Thoracic aorta (tissue), 2 donors: ENCODE results near the gene FEM1B. TPM values are rescaled to one million over a fixed set of nuclear protein-coding genes. Genes with fewer than 3 reads are reported as not detected.

Source experiments
- ATAC-seq: fragments of 150-250 bp; one replicate; pipeline ENCODE4 v1.8.0; 2017; ENCODE audit warnings: low read depth; ENCODE audit not compliant: insufficient number of reproducible peaks, low FRiP score
- DNase-seq: peaks from one replicate; pipeline ENCODE4 v3.0.0-alpha.2; 2020; ENCODE audit warnings: low spot score
- H3K27ac ChIP-seq, 2 donors: fragments of 200-600 bp; sonication (generic); 1 replicate in 1 of 2; 2 replicates in 1 of 2; pipeline ENCODE4 v1.5.1; 2016; ENCODE audit warnings: mild to moderate bottlenecking in 2 of 2, moderate library complexity in 2 of 2
- H3K27me3 ChIP-seq: fragments of 200-600 bp; sonication (generic); replicated peaks from 2 replicates; pipeline ENCODE4 v1.6.0; 2016; ENCODE audit warnings: mild to moderate bottlenecking; ENCODE audit not compliant: insufficient read depth
- H3K36me3 ChIP-seq: fragments of 200-600 bp; sonication (generic); one replicate; pipeline ENCODE4 v1.5.1; 2016
- H3K4me1 ChIP-seq, 2 donors: fragments of 200-600 bp; sonication (generic); 1 replicate in 1 of 2; 2 replicates in 1 of 2; pipeline versions ENCODE4 v1.5.1 to v1.6.0; 2016; ENCODE audit warnings: low read depth in 2 of 2, mild to moderate bottlenecking in 1 of 2; ENCODE audit not compliant: control insufficient read depth in 1 of 2
- H3K4me3 ChIP-seq: fragments of 200-600 bp; sonication (generic); 2 replicates; pipeline ENCODE4 v1.5.1; 2016; ENCODE audit warnings: mild to moderate bottlenecking
- H3K9me3 ChIP-seq: fragments of 200-600 bp; sonication (generic); 2 replicates; pipeline ENCODE4 v1.5.1; 2016
- total RNA-seq, 2 donors: library from RNA; depleted of rRNA; stranded (reverse); fragments of >200 nt; gene quantifications; one replicate each; pipeline versions ENCODE4 v1.1.0 to v1.2.3, GENCODE V29; 2016
- TF ChIP-seq, protein P1 (sequence below): fragments of 200-600 bp; sonication (generic); IDR thresholded peaks from one replicate; pipeline ENCODE4 v1.5.1; 2019; ENCODE audit warnings: antibody characterized with exemption

The FEM1B gene
- total RNA-seq, 2 donors from 2014 or later: 31.1 to 56.2 TPM

DNA sequence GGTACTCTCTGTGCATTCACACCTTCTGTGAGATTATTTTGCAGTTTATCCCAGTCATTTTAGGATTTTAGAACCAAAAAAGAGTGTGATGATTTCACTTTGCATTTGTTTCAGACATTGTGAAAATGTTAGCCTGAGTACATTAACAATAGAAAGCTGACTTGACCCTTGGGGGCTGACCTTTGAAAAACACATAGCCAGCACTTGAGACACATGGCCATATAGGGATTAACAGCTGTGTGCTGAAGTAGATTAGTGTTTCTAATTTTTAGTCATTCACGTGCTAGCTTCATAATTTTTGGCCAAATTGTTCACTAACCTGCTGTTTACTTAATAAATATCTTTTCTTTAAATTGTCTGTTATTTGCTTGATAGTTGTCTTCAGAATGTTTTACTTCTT, 3.5 kb downstream of the FEM1B start:
- ATAC-seq (no peak), DNase-seq (no peak)
- TF ChIP-seq, protein P1, sequence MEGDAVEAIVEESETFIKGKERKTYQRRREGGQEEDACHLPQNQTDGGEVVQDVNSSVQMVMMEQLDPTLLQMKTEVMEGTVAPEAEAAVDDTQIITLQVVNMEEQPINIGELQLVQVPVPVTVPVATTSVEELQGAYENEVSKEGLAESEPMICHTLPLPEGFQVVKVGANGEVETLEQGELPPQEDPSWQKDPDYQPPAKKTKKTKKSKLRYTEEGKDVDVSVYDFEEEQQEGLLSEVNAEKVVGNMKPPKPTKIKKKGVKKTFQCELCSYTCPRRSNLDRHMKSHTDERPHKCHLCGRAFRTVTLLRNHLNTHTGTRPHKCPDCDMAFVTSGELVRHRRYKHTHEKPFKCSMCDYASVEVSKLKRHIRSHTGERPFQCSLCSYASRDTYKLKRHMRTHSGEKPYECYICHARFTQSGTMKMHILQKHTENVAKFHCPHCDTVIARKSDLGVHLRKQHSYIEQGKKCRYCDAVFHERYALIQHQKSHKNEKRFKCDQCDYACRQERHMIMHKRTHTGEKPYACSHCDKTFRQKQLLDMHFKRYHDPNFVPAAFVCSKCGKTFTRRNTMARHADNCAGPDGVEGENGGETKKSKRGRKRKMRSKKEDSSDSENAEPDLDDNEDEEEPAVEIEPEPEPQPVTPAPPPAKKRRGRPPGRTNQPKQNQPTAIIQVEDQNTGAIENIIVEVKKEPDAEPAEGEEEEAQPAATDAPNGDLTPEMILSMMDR: no peak
- Histone ChIP-seq H3K27ac (peak overlapping the region in 1 of 2 donors; percentile 98), H3K4me1 (peaks cover 32 to 60% of the 10 kb centered on the region in 2 donors), H3K9me3 (no peaks in the 10 kb centered on the region), H3K36me3 (peaks cover 4% of the 10 kb centered on the region), H3K4me3 (peak overlapping the region; percentile 94), H3K27me3 (no peaks in the 10 kb centered on the region)

DNA sequence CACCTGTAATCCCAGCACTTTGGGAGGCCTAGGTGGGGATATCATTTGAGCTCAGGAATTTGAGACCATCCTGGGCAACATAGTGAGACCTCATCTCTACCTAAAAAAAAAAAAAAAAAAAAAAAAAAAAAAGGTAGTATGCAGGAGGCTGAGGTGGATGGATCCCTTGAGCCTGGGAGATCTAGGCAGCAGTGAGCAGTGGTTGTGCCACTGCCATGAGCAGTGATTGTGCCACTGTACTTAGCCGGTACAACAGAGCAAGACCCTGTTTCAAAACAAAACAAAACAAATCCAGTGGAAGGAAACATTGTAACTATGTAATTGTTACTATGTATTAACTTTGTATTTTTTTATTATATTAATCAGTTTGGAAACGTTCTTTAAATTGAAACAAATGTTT, 5.9 kb downstream of the FEM1B start:
- H3K36me3 ChIP-seq: peaks cover 4% of the 10 kb centered on the region
- peaks cover 36 to 73% of the 10 kb centered on the region in 2 donors for H3K4me1 ChIP-seq
- no peaks in the 10 kb centered on the region for H3K27me3 ChIP-seq
- DNase-seq: no peak
- no peak overlapping the region for H3K4me3 ChIP-seq
- H3K9me3 ChIP-seq: no peaks in the 10 kb centered on the region
- TF ChIP-seq, protein P1: no peak
- no peak for ATAC-seq
- no peak overlapping the region for H3K27ac ChIP-seq

DNA sequence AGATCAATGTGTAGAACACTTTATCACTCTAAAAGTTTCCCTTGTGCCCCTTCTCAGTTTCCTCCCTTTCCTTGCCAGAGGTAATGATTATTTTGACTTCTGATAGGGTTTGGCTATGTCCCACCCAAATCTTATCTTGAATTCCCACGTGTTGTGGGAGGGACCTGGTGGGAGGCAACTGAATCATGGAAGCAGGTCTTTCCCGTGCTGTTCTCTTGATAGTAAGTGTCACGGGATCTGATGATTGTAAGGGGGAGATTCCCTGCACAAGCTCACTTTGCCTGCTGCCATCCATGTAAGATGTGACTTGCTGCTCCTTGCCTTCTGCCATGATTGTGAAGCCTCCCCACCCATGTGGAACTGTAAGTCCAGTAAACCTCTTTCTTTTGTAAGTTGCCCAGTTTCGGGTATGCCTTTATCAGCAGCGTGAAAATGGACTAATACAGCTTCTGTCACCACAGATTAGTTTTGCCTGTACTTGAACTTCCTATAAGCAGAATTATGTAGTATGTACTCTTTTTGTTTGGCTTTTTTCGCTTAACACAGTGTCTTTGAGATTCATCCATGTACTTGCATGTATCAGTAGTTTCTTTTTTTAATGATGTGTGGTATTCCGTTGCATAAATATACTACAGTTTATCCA, 7.2 kb downstream of the FEM1B start:
- Histone ChIP-seq H3K4me1 (peaks cover 43 to 83% of the 10 kb centered on the region in 2 donors), H3K27me3 (no peaks in the 10 kb centered on the region), H3K9me3 (no peaks in the 10 kb centered on the region), H3K4me3 (no peak overlapping the region), H3K27ac (no peak overlapping the region), H3K36me3 (peaks cover 4% of the 10 kb centered on the region)
- no peak for ATAC-seq
- TF ChIP-seq, protein P1: no peak
- no peak for DNase-seq

DNA sequence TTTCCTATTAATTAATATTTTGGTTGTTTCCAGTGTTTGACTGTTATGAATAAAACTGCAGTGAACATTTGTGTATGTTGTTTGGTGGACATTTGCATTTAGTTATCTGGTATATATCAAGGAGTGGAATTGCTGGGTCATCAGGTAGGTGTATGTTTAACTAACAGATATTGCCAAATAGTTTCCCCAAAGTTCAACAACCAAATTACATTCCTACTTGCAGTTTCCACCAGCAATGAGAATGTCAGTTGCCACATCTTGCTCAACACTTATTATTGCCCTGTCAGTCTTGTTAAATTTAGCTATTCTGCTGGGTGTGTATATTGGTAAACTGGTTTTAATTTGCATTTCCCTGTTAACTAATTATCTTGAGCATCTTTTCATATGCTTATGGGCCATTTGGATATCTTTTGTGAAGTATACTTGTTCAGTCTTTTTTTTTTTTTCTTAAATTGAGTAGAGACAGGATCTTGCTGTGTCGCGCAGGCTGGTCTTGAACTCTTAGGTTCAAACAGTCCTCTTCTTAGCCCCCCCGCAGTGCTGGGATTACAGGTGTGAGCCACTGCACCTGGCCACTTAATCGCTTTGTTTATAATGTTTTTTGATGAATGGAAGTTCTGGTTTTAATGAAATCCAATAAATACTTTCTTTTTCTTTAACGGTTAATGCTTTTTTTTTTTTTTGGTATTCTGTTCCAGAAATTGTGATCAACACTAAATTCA, 7.9 kb downstream of the FEM1B start:
- H3K4me1 ChIP-seq: peaks cover 43 to 77% of the 10 kb centered on the region in 2 donors
- peaks cover 9% of the 10 kb centered on the region for H3K36me3 ChIP-seq
- peak overlapping the region; percentile 5 for H3K4me3 ChIP-seq
- no peak for DNase-seq
- TF ChIP-seq, protein P1: no peak
- H3K9me3 ChIP-seq: no peaks in the 10 kb centered on the region
- H3K27me3 ChIP-seq: no peaks in the 10 kb centered on the region
- no peak overlapping the region for H3K27ac ChIP-seq
- no peak for ATAC-seq

DNA sequence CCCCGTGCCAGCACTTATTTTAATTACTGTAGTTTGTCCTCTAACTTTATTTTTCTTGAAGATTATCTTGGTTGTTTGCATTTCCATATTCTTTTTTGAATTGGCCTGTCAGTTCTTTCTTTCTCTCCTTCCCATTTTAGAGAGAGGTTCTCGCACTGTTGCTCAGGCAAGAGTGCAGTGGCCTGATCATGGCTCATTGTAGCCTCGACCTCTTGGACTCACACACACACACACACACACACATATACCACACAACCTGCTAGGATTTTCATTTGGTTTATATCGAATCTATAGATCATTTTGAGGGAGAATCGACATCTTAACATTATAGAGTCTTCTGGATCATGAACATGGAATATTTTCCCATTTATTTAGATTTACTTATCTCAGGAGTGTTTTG, 8.7 kb downstream of the FEM1B start:
- ATAC-seq: no peak
- H3K36me3 ChIP-seq: peaks cover 14% of the 10 kb centered on the region
- no peak overlapping the region for H3K4me3 ChIP-seq
- DNase-seq: no peak
- no peak overlapping the region for H3K27ac ChIP-seq
- no peaks in the 10 kb centered on the region for H3K27me3 ChIP-seq
- peaks cover 38 to 70% of the 10 kb centered on the region in 2 donors for H3K4me1 ChIP-seq
- no peaks in the 10 kb centered on the region for H3K9me3 ChIP-seq
- TF ChIP-seq, protein P1: no peak
